Tibial artery (tissue), 4 donors: ENCODE results near the gene IQGAP2.

ENCODE experiments used
- DNase-seq, 2 donors: peaks; one replicate each; pipeline ENCODE4 v3.0.0-alpha.2; 2019
- H3K27ac ChIP-seq, 2 donors: fragments of 200-600 bp; sonication (generic) in 1 of 2; 1 replicate in 1 of 2; 2 replicates in 1 of 2; pipeline ENCODE4 v1.5.1; 2018 to 2019; ENCODE audit warnings: mild to moderate bottlenecking in 1 of 2
- H3K27me3 ChIP-seq, 2 donors: fragments of 200-600 bp; sonication (generic) in 1 of 2; one replicate each; pipeline versions ENCODE4 v1.5.1 to v1.6.0; 2016 to 2019
- H3K36me3 ChIP-seq, 3 donors: fragments of 200-600 bp; sonication (generic) in 2 of 3; one replicate each; pipeline ENCODE4 v1.5.1; 2016 to 2019; ENCODE audit warnings: mild to moderate bottlenecking in 2 of 3
- H3K4me1 ChIP-seq, 4 donors: fragments of 200-600 bp; sonication (generic) in 2 of 4; 1 replicate in 3 of 4; 2 replicates in 1 of 4; pipeline ENCODE4 v1.5.1; 2016 to 2019
- H3K4me3 ChIP-seq, 2 donors: fragments of 200-600 bp; sonication (generic) in 1 of 2; 1 replicate in 1 of 2; 2 replicates in 1 of 2; pipeline ENCODE4 v1.5.1; 2018 to 2019; ENCODE audit warnings: mild to moderate bottlenecking in 2 of 2
- H3K9me3 ChIP-seq, 3 donors: fragments of 200-600 bp; sonication (generic) in 1 of 3; one replicate each; pipeline ENCODE4 v1.5.1; 2016 to 2019
- CTCF ChIP-seq, 2 experiments: fragments of 200-600 bp in 1 of 2; fragments of 450-650 bp in 1 of 2; IDR thresholded peaks; one replicate each; pipeline ENCODE4 v1.5.1; 2017 to 2019; ENCODE audit warnings: antibody characterized with exemption in 2 of 2, mild to moderate bottlenecking in 1 of 2, moderate library complexity in 1 of 2
- intact Hi-C: fragments of 100-400 bp; cut with DNase I; formaldehyde crosslinking; loops from one replicate; pipeline ENCODE4 v1.15.0; 2023; ENCODE audit warnings: low total_unique reads

Gene IQGAP2

GRCh38 chr5:76691467-76692273, 288.6 kb downstream of the IQGAP2 start:
- intact Hi-C loops = no loop called here
- no peak for TF ChIP-seq CTCF (IDR thresholded peaks at IDR 0.05)
- Histone ChIP-seq H3K4me1 (peaks cover 0 to 41% (median 8%) of the 10 kb centered on the region in 4 donors), H3K4me3 (no peak overlapping the region), H3K27me3 (no peaks in the 10 kb centered on the region), H3K9me3 (no peaks in the 10 kb centered on the region), H3K27ac (peak overlapping the region; percentile 38 to 66), H3K36me3 (no peaks in the 10 kb centered on the region)
- DNase-seq = no peak

GRCh38 chr5:76692274-76692540, 289.1 kb downstream of the IQGAP2 start:
- Histone ChIP-seq H3K27ac (peak overlapping the region; percentile 38 to 66), H3K9me3 (no peaks in the 10 kb centered on the region), H3K36me3 (no peaks in the 10 kb centered on the region), H3K4me1 (peaks cover 0 to 41% (median 8%) of the 10 kb centered on the region in 4 donors), H3K4me3 (no peak overlapping the region), H3K27me3 (no peaks in the 10 kb centered on the region)
- TF ChIP-seq CTCF (IDR thresholded peaks at IDR 0.05) = no peak
- no peak for DNase-seq
- intact Hi-C loops = no loop called here

- H3K4me3 ChIP-seq = no peak overlapping the region
- intact Hi-C loops = no loop called here
- peaks cover 0 to 41% (median 8%) of the 10 kb centered on the region in 4 donors for H3K4me1 ChIP-seq
- no peaks in the 10 kb centered on the region for H3K9me3 ChIP-seq
- DNase-seq = no peak
- H3K36me3 ChIP-seq = no peaks in the 10 kb centered on the region
- no peak for TF ChIP-seq CTCF (IDR thresholded peaks at IDR 0.05)
- peak overlapping the region in 1 of 2 donors; percentile 66 for H3K27ac ChIP-seq
- no peaks in the 10 kb centered on the region for H3K27me3 ChIP-seq
These were observed 289.6 kb downstream of the IQGAP2 start for GRCh38 chr5:76692651-76693050.

GRCh38 chr5:76693141-76693540, 290.1 kb downstream of the IQGAP2 start:
- no peaks in the 10 kb centered on the region for H3K27me3 ChIP-seq
- no peak overlapping the region for H3K4me3 ChIP-seq
- H3K4me1 ChIP-seq = peaks cover 0 to 41% (median 8%) of the 10 kb centered on the region in 4 donors
- no peak for TF ChIP-seq CTCF (IDR thresholded peaks at IDR 0.05)
- intact Hi-C loops = no loop called here
- no peaks in the 10 kb centered on the region for H3K9me3 ChIP-seq
- no peaks in the 10 kb centered on the region for H3K36me3 ChIP-seq
- DNase-seq = no peak
- no peak overlapping the region for H3K27ac ChIP-seq

GRCh38 chr5:76694317-76694716, 291.2 kb downstream of the IQGAP2 start:
- intact Hi-C loops = no loop called here
- TF ChIP-seq CTCF (IDR thresholded peaks at IDR 0.05) = no peak

More at GRCh38 chr5:76694317-76694716, 291.2 kb downstream of the IQGAP2 start:
- Histone ChIP-seq H3K4me1 (peaks cover 0 to 35% (median 8%) of the 10 kb centered on the region in 4 donors), H3K27me3 (no peaks in the 10 kb centered on the region), H3K4me3 (no peak overlapping the region), H3K9me3 (no peaks in the 10 kb centered on the region), H3K27ac (no peak overlapping the region), H3K36me3 (no peaks in the 10 kb centered on the region)
- no peak for DNase-seq
